Astrocyte of the hippocampus (primary cell): Measurements from ENCODE around the gene DENND1A.
"Not testable (repeated sequence)": the region's sequence is repeated elsewhere in the genome, so short reads cannot be mapped to it uniquely, and the experiment has no call there.

Experiments used
- DNase-seq: peaks from one replicate; pipeline ENCODE4 v3.0.0; 2011; ENCODE audit warnings: low read depth, low spot score

DENND1A gene

GRCh38 chr9:123434619-123435240 lies 495.2 kb downstream of the DENND1A start:
- no peak for DNase-seq

GRCh38 chr9:123432331-123433236 lies 497.3 kb downstream of the DENND1A start:
- DNase-seq, result no peak

GRCh38 chr9:123431581-123431980 lies 498.3 kb downstream of the DENND1A start:
- DNase-seq, result no peak

GRCh38 chr9:123428450-123428849 lies 501.5 kb downstream of the DENND1A start:
- DNase-seq, result not testable (repeated sequence)

GRCh38 chr9:123426406-123426805 lies 503.5 kb downstream of the DENND1A start:
- DNase-seq, result no peak

- DNase-seq, result no peak
Measured at GRCh38 chr9:123425836-123426365, 504.0 kb downstream of the DENND1A start.

GRCh38 chr9:123425261-123425821 lies 504.6 kb downstream of the DENND1A start:
- DNase-seq, result no peak

GRCh38 chr9:123424552-123425225 lies 505.2 kb downstream of the DENND1A start:
- DNase-seq, result no peak

- DNase-seq, result no peak
Measured at GRCh38 chr9:123424131-123424530, 505.8 kb downstream of the DENND1A start.

- DNase-seq, result no peak
Measured at GRCh38 chr9:123423311-123423640, 506.6 kb downstream of the DENND1A start.

GRCh38 chr9:123422635-123423310 lies 507.2 kb downstream of the DENND1A start:
- DNase-seq, result no peak

GRCh38 chr9:123421801-123422455 lies 508.0 kb downstream of the DENND1A start:
- no peak for DNase-seq

- DNase-seq, result no peak
Measured at GRCh38 chr9:123421186-123421585, 508.7 kb downstream of the DENND1A start.

GRCh38 chr9:123420592-123421111 lies 509.3 kb downstream of the DENND1A start:
- DNase-seq, result peak; percentile 67

GRCh38 chr9:123419721-123420591 lies 510.0 kb downstream of the DENND1A start:
- DNase-seq, result no peak

GRCh38 chr9:123419091-123419490 lies 510.8 kb downstream of the DENND1A start:
- DNase-seq, result no peak

- no peak for DNase-seq
Measured at GRCh38 chr9:123418506-123418905, 511.4 kb downstream of the DENND1A start.

- no peak for DNase-seq
Measured at GRCh38 chr9:123418052-123418430, 511.9 kb downstream of the DENND1A start.

GRCh38 chr9:123417289-123418051 lies 512.5 kb downstream of the DENND1A start:
- no peak for DNase-seq
